ENCODE data around the gene PDSS2. TPM values are rescaled to one million over a fixed set of nuclear protein-coding genes. Genes with fewer than 3 reads are reported as not detected.

The PDSS2 gene
- total and polyA plus RNA-seq, 2 donors (not counting 1 experiment from before 2014, with no cell fraction given): 16.9 to 17.0 TPM

DNA sequence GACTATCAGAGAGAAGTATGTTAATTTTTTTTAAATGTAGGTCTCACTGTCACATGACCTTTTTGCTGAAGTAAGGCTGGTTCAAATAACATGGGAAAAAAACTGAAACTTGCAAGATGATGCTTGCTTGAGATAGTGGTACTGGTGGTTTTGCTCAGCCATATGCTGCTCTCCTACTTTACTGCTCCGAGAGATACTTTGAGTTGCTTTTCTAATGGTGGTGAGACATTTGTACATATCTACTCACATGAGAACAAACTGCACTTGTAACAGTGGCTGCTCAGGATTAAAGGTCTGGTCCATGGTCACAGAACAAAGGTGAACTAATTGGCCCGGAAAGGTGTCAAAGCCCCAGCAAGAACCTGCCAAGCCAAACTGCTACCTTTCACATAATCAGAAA, 237.8 kb downstream of the PDSS2 start:
- Histone ChIP-seq H3K4me3 (ENCODE audit: control extremely low read depth in 1 of 5, extremely low read depth in 1 of 5, insufficient read depth in 1 of 5, low read depth in 2 of 5, low read length in 4 of 5) (no peak overlapping the region), H3K79me2 (ENCODE audit: control insufficient read depth, insufficient read depth, low read length) (no peaks in the 10 kb centered on the region), H3K36me3 (replicated peaks in 1 of 2; ENCODE audit: control extremely low read depth in 1 of 2, control insufficient read depth in 1 of 2, extremely low read depth in 1 of 2, insufficient read depth in 2 of 2, low read length in 1 of 2) (no peaks in the 10 kb centered on the region), H3K27me3 (replicated peaks in 1 of 4; ENCODE audit: control extremely low read depth in 1 of 4, control insufficient read depth in 3 of 4, insufficient read depth in 4 of 4, low read length in 3 of 4) (no peaks in the 10 kb centered on the region), H3K27ac (ENCODE audit: low read length in 2 of 2) (no peak overlapping the region), H3K9ac (ENCODE audit: low read length) (no peak overlapping the region), H2AFZ (ENCODE audit: insufficient read depth, low read depth, low read length, poor library complexity, severe bottlenecking) (no peak overlapping the region), H4K20me1 (ENCODE audit: control insufficient read depth, insufficient read depth, low read length, poor library complexity, severe bottlenecking) (no peaks in the 10 kb centered on the region), H3K4me1 (ENCODE audit: control insufficient read depth in 2 of 2, insufficient read depth in 2 of 2, low read length in 2 of 2) (no peaks in the 10 kb centered on the region), H3K4me2 (replicated peaks; ENCODE audit: low read depth, low read length, poor library complexity, severe bottlenecking) (no peak overlapping the region), H3K9me3 (ENCODE audit: control extremely low read depth in 1 of 3, control insufficient read depth in 2 of 3, insufficient read depth in 1 of 3, low read length in 2 of 3) (no peaks in the 10 kb centered on the region)
- TF ChIP-seq EZH2 (IDR thresholded peaks at IDR 0.05; ENCODE audit: borderline replicate concordance, insufficient read depth, low read depth, low read length, poor library complexity, severe bottlenecking): no peak
- TF ChIP-seq, protein P1, sequence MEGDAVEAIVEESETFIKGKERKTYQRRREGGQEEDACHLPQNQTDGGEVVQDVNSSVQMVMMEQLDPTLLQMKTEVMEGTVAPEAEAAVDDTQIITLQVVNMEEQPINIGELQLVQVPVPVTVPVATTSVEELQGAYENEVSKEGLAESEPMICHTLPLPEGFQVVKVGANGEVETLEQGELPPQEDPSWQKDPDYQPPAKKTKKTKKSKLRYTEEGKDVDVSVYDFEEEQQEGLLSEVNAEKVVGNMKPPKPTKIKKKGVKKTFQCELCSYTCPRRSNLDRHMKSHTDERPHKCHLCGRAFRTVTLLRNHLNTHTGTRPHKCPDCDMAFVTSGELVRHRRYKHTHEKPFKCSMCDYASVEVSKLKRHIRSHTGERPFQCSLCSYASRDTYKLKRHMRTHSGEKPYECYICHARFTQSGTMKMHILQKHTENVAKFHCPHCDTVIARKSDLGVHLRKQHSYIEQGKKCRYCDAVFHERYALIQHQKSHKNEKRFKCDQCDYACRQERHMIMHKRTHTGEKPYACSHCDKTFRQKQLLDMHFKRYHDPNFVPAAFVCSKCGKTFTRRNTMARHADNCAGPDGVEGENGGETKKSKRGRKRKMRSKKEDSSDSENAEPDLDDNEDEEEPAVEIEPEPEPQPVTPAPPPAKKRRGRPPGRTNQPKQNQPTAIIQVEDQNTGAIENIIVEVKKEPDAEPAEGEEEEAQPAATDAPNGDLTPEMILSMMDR (IDR thresholded peaks at IDR 0.05): no peak
- intact Hi-C loops (cut with micrococcal nuclease): no loop called here
- no peaks in the 10 kb centered on the region for H3K27me3 Mint-ChIP-seq
- WGBS (ENCODE audit: insufficient coverage): no CpG with 5 or more reads among the region's 2 CpGs
- DNase-seq: no peak
- no peak overlapping the region for H3K4me3 Mint-ChIP-seq
- ATAC-seq (ENCODE audit: low read depth): no peak
- no peak overlapping the region for H3K27ac Mint-ChIP-seq
- no peaks in the 10 kb centered on the region for H3K9me3 Mint-ChIP-seq (ENCODE audit: insufficient read depth)
- ChIA-PET POLR2A (no interaction called here), CTCF (no interaction called here)
- H3K4me1 Mint-ChIP-seq: no peaks in the 10 kb centered on the region

- Histone ChIP-seq H3K36me3 (replicated peaks in 1 of 2; ENCODE audit: control extremely low read depth in 1 of 2, control insufficient read depth in 1 of 2, extremely low read depth in 1 of 2, insufficient read depth in 2 of 2, low read length in 1 of 2) (no peaks in the 10 kb centered on the region), H2AFZ (ENCODE audit: insufficient read depth, low read depth, low read length, poor library complexity, severe bottlenecking) (no peak overlapping the region), H3K27me3 (replicated peaks in 1 of 4; ENCODE audit: control extremely low read depth in 1 of 4, control insufficient read depth in 3 of 4, insufficient read depth in 4 of 4, low read length in 3 of 4) (no peaks in the 10 kb centered on the region), H3K27ac (ENCODE audit: low read length in 2 of 2) (no peak overlapping the region), H3K9me3 (ENCODE audit: control extremely low read depth in 1 of 3, control insufficient read depth in 2 of 3, insufficient read depth in 1 of 3, low read length in 2 of 3) (no peaks in the 10 kb centered on the region), H3K4me2 (replicated peaks; ENCODE audit: low read depth, low read length, poor library complexity, severe bottlenecking) (no peak overlapping the region), H3K79me2 (ENCODE audit: control insufficient read depth, insufficient read depth, low read length) (no peaks in the 10 kb centered on the region), H3K9ac (ENCODE audit: low read length) (no peak overlapping the region), H3K4me3 (ENCODE audit: control extremely low read depth in 1 of 5, extremely low read depth in 1 of 5, insufficient read depth in 1 of 5, low read depth in 2 of 5, low read length in 4 of 5) (no peak overlapping the region), H4K20me1 (ENCODE audit: control insufficient read depth, insufficient read depth, low read length, poor library complexity, severe bottlenecking) (no peaks in the 10 kb centered on the region), H3K4me1 (ENCODE audit: control insufficient read depth in 2 of 2, insufficient read depth in 2 of 2, low read length in 2 of 2) (no peaks in the 10 kb centered on the region)
- WGBS (ENCODE audit: insufficient coverage): no CpG with 5 or more reads among the region's 4 CpGs
- Mint-ChIP-seq H3K9me3 (ENCODE audit: insufficient read depth) (no peaks in the 10 kb centered on the region), H3K27me3 (no peaks in the 10 kb centered on the region), H3K4me1 (no peaks in the 10 kb centered on the region), H3K4me3 (no peak overlapping the region), H3K27ac (no peak overlapping the region)
- no peak for DNase-seq
- intact Hi-C loops (cut with micrococcal nuclease): no loop called here
- ATAC-seq (ENCODE audit: low read depth): no peak
- no peak for TF ChIP-seq EZH2 (IDR thresholded peaks at IDR 0.05; ENCODE audit: borderline replicate concordance, insufficient read depth, low read depth, low read length, poor library complexity, severe bottlenecking)
- ChIA-PET CTCF (no interaction called here), POLR2A (no interaction called here)
These were observed 239.5 kb downstream of the PDSS2 start for GRCh38 chr6:107219851-107220250.

All from B cell (primary cell).